Limb (tissue), 2 donors: ENCODE results near the gene DARS2.

ENCODE experiments used
- DNase-seq, 2 donors: peaks; one replicate each; pipeline ENCODE4 v3.0.0-alpha.2; 2016; ENCODE audit errors: extremely low spot score in 2 of 2

DARS2 gene

GRCh38 chr1:173886746-173887611, 62.5 kb downstream of the DARS2 start:
- DNase-seq: no peak

GRCh38 chr1:173887627-173888026, 63.2 kb downstream of the DARS2 start:
- DNase-seq: no peak

DNA sequence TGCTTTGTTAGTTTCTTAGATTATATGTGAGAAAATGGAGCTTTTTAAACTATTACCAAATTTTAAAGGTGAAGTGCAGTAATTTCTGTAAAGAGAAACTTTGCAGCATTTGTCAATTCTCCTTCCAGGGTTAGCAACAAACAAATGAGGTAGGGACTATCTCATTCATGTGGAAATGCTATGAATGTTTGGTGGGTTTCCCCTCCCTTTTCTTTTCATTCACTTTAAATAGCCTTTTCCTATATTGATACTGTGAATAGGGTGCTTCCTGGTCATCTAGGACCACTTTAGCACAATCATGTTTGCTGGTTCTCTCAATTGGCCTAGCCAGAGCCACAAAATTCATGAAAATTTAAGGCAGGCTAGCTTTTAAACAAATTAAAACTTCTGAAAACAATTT, 64.3 kb downstream of the DARS2 start:
- no peak for DNase-seq

DNA sequence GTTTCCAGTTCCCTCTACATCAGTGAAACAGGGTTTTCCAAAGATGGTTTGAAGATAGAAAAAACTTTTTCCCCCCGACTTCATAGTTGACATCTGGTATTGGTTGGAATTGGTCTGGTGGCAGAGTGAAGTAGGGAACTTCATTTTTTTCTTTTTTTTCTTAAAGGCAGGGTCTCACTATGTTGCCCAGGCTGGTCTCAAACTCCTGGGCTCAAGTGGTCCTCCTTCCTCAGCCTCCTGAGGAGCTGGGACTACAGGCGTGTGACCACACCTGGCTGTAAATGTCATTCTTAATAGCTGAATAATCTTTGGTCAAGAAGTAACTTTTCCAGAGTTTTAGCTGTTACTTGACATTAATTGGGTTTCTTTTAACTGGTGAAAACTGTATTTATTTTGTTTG, 65.4 kb downstream of the DARS2 start:
- DNase-seq: no peak

- DNase-seq: no peak
Measured at GRCh38 chr1:173893611-173894010, 69.1 kb downstream of the DARS2 start.

GRCh38 chr1:173894189-173894588, 69.7 kb downstream of the DARS2 start:
- DNase-seq: no peak

DNA sequence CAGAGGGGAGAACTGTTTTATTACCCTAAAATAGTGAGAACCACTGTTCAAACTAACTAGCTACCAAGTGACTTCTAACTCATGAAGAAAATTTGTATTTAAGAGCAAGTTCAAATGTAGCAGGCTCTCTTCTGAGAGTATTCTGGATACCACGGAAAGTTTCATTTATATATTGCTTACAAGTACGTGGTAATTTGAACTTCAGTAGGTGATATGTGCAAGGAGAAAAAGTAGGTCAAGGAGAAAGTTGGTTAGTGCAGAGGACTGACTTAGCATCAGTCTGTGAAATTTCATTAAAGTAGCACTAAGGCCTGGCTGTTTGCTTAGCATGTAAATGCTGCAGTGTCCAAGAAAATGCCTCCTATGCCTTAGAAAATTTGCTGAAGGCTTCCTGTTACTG, 76.0 kb downstream of the DARS2 start:
- no peak for DNase-seq

DNA sequence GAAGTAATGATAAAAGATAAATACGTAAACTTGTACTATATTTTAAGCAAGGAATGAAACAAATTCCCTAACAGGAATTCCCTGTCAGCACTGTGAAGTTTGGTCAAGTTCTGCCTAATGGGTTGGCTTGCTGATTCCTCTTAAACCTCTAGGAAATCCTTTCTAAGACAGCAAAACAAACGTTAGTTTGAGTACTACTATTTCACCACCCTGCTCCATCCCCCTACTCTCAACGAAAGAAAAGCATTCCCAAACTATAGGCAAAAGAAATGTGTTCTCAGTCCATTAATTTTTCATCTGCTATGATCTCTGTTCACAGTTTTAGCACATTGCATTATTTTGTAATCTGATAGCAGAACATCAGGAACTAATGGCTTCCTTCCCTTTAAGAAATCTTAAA, 76.5 kb downstream of the DARS2 start:
- DNase-seq: no peak

DNA sequence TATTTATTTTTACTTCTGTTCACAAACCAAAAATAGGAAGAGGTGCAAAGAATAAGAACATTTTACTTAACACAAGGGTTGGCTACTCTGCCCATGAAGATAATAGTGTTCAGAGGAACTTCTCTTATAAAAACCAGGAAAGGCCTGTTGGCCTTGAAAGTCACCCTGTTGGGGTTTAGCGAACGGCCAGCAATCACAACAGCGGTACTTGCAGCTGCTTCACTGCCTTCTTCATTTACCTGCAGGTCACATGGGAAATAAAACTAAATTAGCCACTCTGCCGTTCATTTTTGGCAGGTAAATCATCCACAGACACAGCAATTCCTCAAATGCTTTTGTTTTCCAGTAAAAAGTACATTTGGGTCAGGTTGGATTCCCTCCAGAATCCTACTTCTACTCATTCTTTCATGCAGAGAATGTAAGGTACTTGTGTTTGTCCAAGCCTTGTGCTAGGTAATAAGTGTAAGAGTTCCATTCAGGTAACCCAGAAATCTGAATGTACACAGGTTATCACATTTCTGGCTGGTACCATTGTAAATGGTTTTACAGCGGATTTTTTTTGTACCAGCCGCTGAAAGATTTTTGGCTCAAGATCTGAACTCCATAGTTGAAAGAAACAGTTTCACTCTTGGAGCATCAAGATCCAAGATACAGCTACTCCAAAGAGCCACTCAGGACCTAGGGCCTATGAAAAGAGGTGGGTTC, 79.5 kb downstream of the DARS2 start:
- DNase-seq: no peak
